ENCODE data around the gene SCFD1. TPM values are rescaled to one million over a fixed set of nuclear protein-coding genes. Genes with fewer than 3 reads are reported as not detected.

SCFD1 gene
- 48.6 and 65.1 TPM in 2 replicates for total RNA-seq (2014; rRNA removed; shearing (Covaris generic))

GRCh38 chr14:30621940-30622830, at the start of gene SCFD1:
Gene SCFD1 (plus strand): TSS chr14:30622319. CDS start chr14:30622339, 20 bp downstream.

Other genes starting within 250 kb of the SCFD1 start
- gene G2E3, start 63.2 kb upstream of the SCFD1 start, total RNA-seq (2014; rRNA removed; shearing (Covaris generic)): 12.6 and 17.0 TPM in 2 replicates

Data from A375 (cell line).